CD4-positive, alpha-beta T cell treated with Interleukin-10 for 1 hour (primary cell): ENCODE results near the gene IL1RAP.
"Not testable (repeated sequence)": the region's sequence is repeated elsewhere in the genome, so short reads cannot be mapped to it uniquely, and the experiment has no call there.

Source experiments
- DNase-seq: peaks from one replicate; pipeline ENCODE4 v3.0.0-alpha.2; 2020

Gene IL1RAP

DNA sequence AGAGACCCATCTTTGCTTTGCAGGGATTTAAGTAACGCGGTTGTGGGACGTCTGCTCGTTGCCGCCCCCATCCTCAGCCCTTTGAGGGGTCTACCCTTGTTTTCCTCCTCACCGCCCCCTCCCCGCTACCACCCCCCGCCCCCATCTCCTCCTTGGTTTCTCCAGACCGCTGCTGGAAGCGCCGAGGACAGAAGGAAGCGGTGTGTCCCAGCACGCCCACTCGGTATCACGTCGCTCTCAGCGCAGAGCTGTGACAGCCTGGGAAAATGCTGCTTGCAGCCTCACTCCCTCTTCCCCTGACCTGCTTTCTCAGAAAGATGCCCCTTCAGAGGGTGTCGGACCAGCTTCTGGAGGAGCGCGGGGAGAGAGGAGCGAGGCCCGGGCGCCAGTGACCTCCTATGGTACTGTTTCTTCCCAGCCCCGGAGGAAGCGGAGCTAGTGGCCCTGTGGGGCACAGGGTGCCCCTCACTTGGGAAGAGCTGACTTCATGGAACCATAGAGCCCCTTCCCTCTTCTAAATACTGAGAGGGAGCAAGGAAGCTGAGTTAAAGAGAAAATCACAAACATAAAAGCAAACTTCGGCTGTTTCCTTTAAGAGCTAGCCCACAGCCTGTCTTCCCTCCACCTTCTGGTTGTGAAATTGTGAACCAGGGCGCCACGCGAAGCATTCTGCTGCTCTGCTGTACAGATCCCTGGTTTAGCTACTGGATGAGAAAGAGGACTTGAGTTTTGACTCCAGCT lies 698 bp downstream of the IL1RAP start:
- peak; percentile 33 for DNase-seq

DNA sequence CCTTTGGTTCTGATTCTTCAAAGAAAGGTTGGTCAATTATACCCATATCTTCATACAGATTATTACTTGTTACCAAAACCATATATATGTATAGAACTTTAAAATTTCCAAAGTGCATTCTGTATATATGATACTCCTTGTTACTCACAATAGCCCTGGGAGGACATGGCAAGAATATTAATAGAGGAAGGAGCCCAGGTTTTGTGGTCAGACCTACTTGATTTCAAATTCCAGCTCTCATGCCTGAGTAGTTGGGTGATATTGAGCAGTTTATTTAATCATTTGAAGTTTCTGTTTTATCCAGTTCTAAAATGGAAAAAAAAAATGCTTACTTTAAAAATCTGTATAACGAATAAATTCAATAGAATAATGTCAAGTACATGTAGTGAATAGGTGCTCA lies 2.5 kb downstream of the IL1RAP start:
- no peak for DNase-seq

DNA sequence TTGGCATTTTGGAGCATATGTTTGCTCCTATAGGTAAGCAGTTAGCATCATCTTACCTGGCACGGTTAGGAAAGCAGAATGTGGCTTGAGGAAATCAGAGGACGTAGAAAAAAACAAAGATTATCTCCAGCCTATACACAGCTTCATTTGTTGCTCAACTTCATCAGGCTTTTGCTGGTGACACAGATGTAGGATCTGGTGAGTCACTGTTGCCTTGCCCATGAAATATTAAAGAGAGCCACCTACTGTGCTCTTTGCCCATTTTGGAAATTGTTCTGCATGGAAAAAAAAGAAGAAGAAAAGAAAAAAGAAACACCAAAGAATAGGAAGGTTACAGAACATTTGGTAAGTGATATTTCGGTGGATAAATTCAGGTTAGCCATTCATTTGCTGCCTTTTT lies 3.8 kb downstream of the IL1RAP start:
- no peak for DNase-seq

GRCh38 chr3:190518531-190518930 lies 4.6 kb downstream of the IL1RAP start:
- not testable (repeated sequence) for DNase-seq

- no peak for DNase-seq
These were observed 6.0 kb downstream of the IL1RAP start for GRCh38 chr3:190519886-190520285.

GRCh38 chr3:190521998-190522397 lies 8.1 kb downstream of the IL1RAP start:
- no peak for DNase-seq

- no peak for DNase-seq
These were observed 8.8 kb downstream of the IL1RAP start for GRCh38 chr3:190522621-190523222.

GRCh38 chr3:190524942-190525341 lies 11.1 kb downstream of the IL1RAP start:
- DNase-seq: no peak

- no peak for DNase-seq
These were observed 11.7 kb downstream of the IL1RAP start for GRCh38 chr3:190525634-190526033.

GRCh38 chr3:190526787-190527762 lies 13.2 kb downstream of the IL1RAP start:
- no peak for DNase-seq

DNA sequence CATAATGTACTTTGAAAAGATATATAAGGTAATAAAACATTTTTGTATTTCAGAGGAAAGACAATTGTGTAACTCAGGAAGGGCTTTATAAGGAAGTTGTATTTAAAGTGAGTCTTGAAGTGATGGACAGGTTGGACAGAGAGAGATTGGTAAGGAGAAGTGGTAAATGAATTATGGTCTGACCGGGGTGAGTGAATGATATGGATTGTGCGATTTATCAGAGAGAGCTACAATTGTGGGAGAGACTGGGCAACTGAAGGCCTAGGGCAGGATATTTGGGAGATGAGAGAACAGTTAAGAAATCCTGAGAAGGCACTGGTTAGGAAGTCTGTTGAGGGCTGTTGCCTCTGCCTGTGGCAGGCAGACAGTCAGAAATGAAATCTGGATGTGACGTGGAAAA lies 14.8 kb downstream of the IL1RAP start:
- no peak for DNase-seq

GRCh38 chr3:190531406-190531805 lies 17.5 kb downstream of the IL1RAP start:
- DNase-seq: no peak

DNA sequence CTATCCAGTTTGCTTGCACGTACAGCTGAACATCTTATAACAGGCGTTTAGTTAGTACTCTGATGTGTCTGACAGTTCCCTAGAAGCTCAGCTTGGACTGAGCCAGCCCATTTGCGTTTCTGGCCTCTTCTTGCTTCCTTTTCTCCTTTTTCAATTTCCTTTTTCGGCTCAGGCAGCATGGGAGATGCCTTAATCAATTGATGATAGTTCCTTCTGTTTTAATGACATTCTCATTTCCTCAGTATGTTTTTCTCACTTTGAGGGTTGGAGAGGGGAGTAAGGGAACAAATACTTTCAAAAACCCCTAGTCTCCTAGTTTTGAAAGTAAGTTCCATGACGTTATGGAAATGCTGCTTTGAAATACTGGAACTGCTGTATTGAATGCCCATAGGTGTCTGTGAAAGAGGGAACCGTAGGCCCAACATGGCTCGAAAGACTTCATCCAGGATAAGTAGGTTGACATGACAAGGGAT lies 18.9 kb downstream of the IL1RAP start:
- DNase-seq: no peak

GRCh38 chr3:190533511-190534281 lies 19.8 kb downstream of the IL1RAP start:
- no peak for DNase-seq

DNA sequence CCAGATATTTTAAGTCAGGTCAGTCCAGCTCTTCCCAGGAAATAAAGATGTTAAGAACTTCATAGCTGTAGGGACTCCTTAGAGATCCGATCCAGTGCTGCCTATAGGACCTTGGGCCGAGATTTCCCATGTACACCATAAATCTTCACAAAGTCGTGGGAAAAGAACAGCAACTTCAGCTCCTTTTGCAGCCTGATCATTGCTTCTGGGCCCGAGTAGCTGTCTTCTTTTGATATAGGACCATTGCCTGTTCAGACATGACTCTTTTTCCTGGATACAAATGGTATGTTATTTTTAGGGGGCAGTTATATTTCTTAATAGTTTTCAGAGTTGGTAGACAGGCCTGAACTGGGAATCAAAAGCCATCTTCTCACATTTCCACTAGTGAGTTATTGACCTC lies 20.5 kb downstream of the IL1RAP start:
- DNase-seq: no peak

DNA sequence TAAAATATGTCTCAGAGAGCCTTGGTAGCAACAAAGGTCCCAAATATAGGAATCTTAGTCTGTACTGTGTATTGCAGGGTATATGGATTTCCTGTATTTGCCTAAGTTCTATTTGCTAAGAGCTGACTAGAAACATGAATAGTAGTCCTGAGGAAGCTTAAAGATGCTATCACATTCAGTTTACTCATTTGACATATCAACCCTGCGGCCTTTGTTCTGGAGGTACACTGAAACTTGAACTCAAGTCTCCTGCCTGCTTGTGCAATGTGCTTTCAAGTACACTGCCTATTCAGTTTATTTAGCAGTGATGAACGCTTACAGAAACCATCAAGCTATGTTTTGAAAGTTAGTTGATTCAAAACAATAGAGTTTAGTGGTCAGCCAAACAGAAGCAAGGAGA lies 21.1 kb downstream of the IL1RAP start:
- no peak for DNase-seq

- DNase-seq: no peak
These were observed 23.3 kb downstream of the IL1RAP start for GRCh38 chr3:190537146-190537545.

DNA sequence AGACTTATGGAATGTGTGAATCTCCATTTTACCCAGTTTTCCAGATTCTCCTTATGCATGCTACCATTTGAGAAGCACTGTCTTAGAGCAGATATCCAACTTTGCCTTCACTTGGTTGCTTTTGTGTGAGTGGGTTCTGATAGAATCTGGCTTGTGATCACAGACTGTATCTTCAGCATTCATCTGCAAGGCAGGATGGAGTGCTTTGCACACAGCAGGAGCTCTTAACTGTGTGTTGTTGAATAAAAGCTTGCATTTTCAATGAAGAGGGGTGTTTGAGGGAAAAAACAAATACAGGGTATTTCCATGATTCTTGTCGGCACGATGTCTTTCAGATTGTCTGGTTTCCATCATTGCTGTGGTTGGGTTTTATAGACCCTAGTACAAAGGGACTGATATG lies 24.4 kb downstream of the IL1RAP start:
- no peak for DNase-seq

- no peak for DNase-seq
These were observed 25.6 kb downstream of the IL1RAP start for GRCh38 chr3:190539526-190539925.

DNA sequence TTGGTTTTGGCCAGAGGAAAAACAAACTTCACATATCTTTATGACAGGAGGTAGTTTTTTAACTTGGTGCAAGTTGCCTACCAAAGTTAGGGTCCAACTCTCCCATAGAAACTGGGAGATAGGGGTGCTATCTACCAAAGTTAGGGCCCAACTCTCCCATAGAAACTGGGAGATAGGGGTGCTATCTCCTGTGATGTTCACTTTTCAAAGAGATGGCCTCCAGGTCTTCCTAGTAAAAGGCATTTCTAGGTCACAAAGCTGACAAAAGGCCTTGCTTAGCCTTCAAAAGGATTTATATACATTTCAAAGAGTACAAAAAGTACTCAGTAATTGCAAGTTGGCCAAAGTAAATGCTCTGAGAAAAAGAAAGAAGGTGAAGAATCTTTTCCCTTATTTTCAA lies 27.1 kb downstream of the IL1RAP start:
- no peak for DNase-seq

- DNase-seq: no peak
These were observed 27.7 kb downstream of the IL1RAP start for GRCh38 chr3:190541560-190541959.

- no peak for DNase-seq
These were observed 29.0 kb downstream of the IL1RAP start for GRCh38 chr3:190542846-190543245.

- DNase-seq: no peak
These were observed 29.8 kb downstream of the IL1RAP start for GRCh38 chr3:190543671-190544070.
